ENCODE results near the gene TTC28.
"Not testable (repeated sequence)": the region's sequence is repeated elsewhere in the genome, so short reads cannot be mapped to it uniquely, and the experiment has no call there.

Gene TTC28

GRCh38 chr22:28398355-28398754 is 281.3 kb downstream of the TTC28 start:
- no peak for DNase-seq

- no peak for DNase-seq
Observed at GRCh38 chr22:28397306-28397705, 282.3 kb downstream of the TTC28 start.

DNA sequence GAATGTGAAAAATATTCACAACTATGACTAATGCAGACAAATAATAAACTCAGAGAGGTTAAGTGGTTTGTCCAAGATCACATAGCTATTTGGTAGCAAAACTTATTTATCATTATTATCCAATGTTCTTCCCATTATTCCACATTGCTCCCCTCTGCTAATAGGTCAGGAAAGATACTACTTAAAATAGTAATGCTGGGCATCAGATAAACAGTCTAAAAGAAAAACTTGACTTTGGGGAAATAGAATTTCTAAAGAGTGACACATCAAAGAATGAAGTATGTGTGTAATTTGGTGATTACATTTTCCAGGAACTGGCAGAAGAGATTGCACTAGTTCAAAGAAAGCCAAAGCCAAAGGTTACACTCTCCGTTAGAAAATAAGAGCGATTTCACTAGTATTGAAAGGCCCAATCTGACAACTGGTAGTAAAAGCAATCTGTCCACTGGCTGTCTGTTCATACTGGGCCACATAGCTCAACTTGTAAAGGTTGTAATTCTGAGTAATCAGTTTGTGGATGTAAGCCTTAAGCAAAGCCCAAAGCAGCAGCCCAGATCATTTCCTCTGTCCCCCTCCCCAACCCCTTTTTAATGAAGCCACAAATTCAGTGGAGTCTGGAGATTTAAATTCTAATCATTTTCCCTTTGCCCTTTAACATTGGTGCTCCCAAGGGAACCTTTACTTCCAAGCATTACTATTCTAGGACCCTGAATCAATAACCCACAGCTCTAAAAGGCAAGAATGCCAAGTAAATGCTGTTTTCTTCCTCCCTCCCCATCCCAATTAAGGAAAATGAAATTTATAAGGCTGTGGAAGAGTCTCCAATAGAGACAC is 283.5 kb downstream of the TTC28 start:
- peak; percentile 63 for DNase-seq

GRCh38 chr22:28395520-28395919 is 284.1 kb downstream of the TTC28 start:
- no peak for DNase-seq

GRCh38 chr22:28394513-28395110 is 285.0 kb downstream of the TTC28 start:
- no peak for DNase-seq

GRCh38 chr22:28381429-28382167 is 298.0 kb downstream of the TTC28 start:
- DNase-seq, result no peak

DNA sequence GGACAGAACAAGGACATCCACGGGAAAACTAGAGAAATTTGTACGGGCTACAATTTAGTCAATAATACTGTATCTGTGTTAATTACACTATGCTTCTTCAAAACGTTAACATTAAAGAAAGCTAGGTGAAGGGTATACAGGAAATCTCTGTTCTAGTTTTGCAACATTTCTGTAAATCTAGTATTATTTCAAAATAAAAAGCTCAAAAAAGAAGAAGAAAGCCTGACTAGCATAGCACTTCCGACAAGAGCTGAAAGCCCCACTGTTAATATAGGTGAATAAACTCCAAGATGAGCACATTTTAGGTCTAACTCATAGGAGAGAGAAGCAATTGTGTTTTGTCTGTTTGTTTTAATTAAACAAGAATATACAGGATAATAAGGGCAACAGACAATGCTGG is 299.7 kb downstream of the TTC28 start:
- DNase-seq, result no peak

- DNase-seq, result peak; percentile 60
Observed at GRCh38 chr22:28379075-28379779, 300.4 kb downstream of the TTC28 start.

GRCh38 chr22:28375761-28376534 is 303.7 kb downstream of the TTC28 start:
- DNase-seq, result no peak

- DNase-seq, result peak; percentile 31
Observed at GRCh38 chr22:28373831-28374230, 305.8 kb downstream of the TTC28 start.

- DNase-seq, result no peak
Observed at GRCh38 chr22:28369854-28370253, 309.8 kb downstream of the TTC28 start.

DNA sequence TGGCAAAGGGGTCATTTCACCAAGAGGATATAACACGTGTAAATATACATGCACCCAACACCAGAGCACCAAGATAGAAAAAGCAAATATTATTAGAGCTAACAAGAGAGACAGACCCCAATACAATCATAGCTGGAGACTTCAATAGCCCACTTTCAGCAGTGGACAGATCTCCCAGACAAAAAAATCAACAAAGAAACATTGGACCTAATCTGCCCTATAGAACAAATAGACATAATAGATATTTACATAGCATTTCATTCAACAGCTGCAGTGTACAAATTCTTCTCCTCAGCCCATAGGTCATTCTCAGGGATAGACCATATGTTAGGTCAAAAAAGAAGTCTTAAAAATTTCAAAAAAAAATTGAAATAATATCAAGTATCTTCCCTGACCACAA is 312.8 kb downstream of the TTC28 start:
- no peak for DNase-seq

GRCh38 chr22:28365371-28365770 is 314.3 kb downstream of the TTC28 start:
- DNase-seq, result no peak

- not testable (repeated sequence) for DNase-seq
Observed at GRCh38 chr22:28364105-28364504, 315.5 kb downstream of the TTC28 start.

- DNase-seq, result no peak
Observed at GRCh38 chr22:28360939-28361338, 318.7 kb downstream of the TTC28 start.

GRCh38 chr22:28358312-28358711 is 321.3 kb downstream of the TTC28 start:
- DNase-seq, result peak; percentile 21

GRCh38 chr22:28357193-28357592 is 322.4 kb downstream of the TTC28 start:
- no peak for DNase-seq

DNA sequence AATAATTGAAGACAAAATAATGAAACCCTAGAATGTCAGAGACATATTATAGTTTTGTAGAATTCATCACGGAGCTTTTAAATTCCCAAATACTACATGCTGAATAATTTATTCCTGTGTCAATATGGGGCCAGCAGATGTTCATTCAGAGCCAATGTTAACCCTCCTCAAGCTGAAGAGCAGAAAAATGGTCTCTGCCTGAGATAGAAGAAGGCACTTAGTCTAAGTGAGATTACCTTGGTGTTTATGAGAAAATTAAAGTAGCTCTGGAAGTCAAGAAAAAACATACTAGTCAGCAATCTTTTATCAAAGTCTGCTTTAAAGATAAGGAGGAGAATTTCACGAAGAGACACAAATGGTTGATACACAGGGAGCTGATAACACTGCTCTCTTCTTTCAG is 328.2 kb downstream of the TTC28 start:
- DNase-seq, result no peak

GRCh38 chr22:28348613-28349609 is 330.7 kb downstream of the TTC28 start:
- DNase-seq, result no peak

DNA sequence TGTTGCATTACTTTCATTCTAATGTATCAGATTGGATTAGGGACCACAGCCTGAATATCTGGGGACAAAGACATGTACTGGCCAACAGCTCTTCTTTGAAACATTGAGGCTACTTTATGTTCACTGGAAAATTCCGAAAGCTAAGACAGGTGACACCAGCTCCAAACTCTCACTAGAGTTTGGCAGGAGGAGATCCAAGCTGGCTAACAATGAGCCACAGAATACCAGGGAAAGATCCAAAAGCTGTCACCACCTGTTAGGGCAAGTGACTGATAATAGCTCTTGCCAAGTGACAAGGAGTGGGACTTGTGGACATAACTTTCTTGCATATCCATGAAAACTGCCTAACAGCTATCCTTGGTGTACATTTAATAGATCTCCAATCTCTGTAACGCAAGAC is 333.3 kb downstream of the TTC28 start:
- no peak for DNase-seq
